HCT116 (cell line): Measurements from ENCODE around the gene YAE1. TPM values are rescaled to one million over a fixed set of nuclear protein-coding genes. Genes with fewer than 3 reads are reported as not detected.

Experiments
- ATAC-seq: fragments of 200-7000 bp; cut with Tn5 transposase; 2 replicates; pipeline ENCODE4 v1.9.1; 2020; ENCODE audit warnings: mild to moderate bottlenecking, moderate library complexity
- BruUV-seq: library from RNA; stranded (reverse); fragments of 400-500 nt; replicated peaks from 2 replicates; lab custom pipeline; 2021; lab: Mats Ljungman, UMichigan
- CTCF ChIA-PET: fragments of 300-600 bp; sonication (Branson Sonifier 250); formaldehyde crosslinking; loops from one replicate; lab custom pipeline; 2021; ENCODE audit warnings: antibody characterized with exemption; lab: Charles Lee
- POLR2A ChIA-PET: fragments of 300-600, 350-600 bp; sonication (Branson Sonifier 250); formaldehyde crosslinking; loops from one replicate; lab custom pipeline; 2021; ENCODE audit warnings: antibody characterized with exemption; lab: Charles Lee
- RAD21 ChIA-PET, 2 experiments: fragments of 300-600 bp; sonication (Branson Sonifier 250); formaldehyde crosslinking; loops; one replicate each; lab custom pipeline; 2023; ENCODE audit warnings: low total read pairs in 2 of 2; ENCODE audit not compliant: uncharacterized antibody in 2 of 2, unreplicated experiment in 2 of 2, low non-redundant PET in 1 of 2; lab: Charles Lee
- DNase-seq: peaks from one replicate; pipeline ENCODE4 v3.0.0-alpha.2; 2010; ENCODE audit warnings: low read depth, low spot score
- H2AFZ ChIP-seq: fragments of 200-600 bp; shearing (Covaris generic), sonication (generic); 2 replicates; pipeline ENCODE4 v1.6.1; 2017; ENCODE audit warnings: low read depth, mixed run types, mixed read lengths, antibody characterized with exemption, low read length; ENCODE audit not compliant: poor library complexity, severe bottlenecking
- H3K27ac ChIP-seq: 2 replicates; pipeline ENCODE4 v1.5.1; 2012; ENCODE audit warnings: low read depth, low read length
- H3K27me3 ChIP-seq: fragments of 200-600 bp; sonication (generic); 2 replicates; pipeline ENCODE4 v1.6.1; 2016; ENCODE audit warnings: mixed run types, low read length, mixed read lengths; ENCODE audit not compliant: insufficient read depth
- H3K36me3 ChIP-seq, 2 experiments: fragments of 200-500 bp in 1 of 2; fragments of 200-600 bp in 1 of 2; sonication (Bioruptor generic) in 1 of 2; sonication (generic) in 1 of 2; 2 replicates each; pipeline versions ENCODE4 v1.5.1 to v1.6.1; 2014 to 2016; ENCODE audit warnings: low read length in 2 of 2, inconsistent platforms in 1 of 2, mixed read lengths in 1 of 2, mixed run types in 1 of 2; ENCODE audit not compliant: insufficient read depth in 2 of 2, control insufficient read depth in 1 of 2
- H3K4me1 ChIP-seq, 2 experiments: fragments of 200-600 bp in 1 of 2; sonication (generic) in 1 of 2; 2 replicates each; pipeline versions ENCODE4 v1.5.1 to v1.6.1; 2012 to 2017; ENCODE audit warnings: low read length in 2 of 2, inconsistent platforms in 1 of 2, mild to moderate bottlenecking in 1 of 2, mixed read lengths in 1 of 2, mixed run types in 1 of 2, moderate library complexity in 1 of 2; ENCODE audit not compliant: insufficient read depth in 2 of 2, control insufficient read depth in 1 of 2
- H3K4me2 ChIP-seq: fragments of 200-600 bp; sonication (generic); 2 replicates; pipeline ENCODE4 v1.6.1; 2017; ENCODE audit warnings: mixed run types, low read length, mixed read lengths
- H3K4me3 ChIP-seq, 2 experiments: fragments of 200-600 bp in 1 of 2; sonication (generic) in 1 of 2; replicated peaks in 1 of 2; 2 replicates each; pipeline ENCODE4 v1.5.1; 2011 to 2016; ENCODE audit warnings: low read length in 2 of 2, control low read depth in 1 of 2, low read depth in 1 of 2, mild to moderate bottlenecking in 1 of 2, mixed read lengths in 1 of 2, mixed run types in 1 of 2
- H3K79me2 ChIP-seq: fragments of 200-600 bp; sonication (generic); 2 replicates; pipeline ENCODE4 v1.6.1; 2017; ENCODE audit warnings: mild to moderate bottlenecking, mixed run types, low read length, moderate library complexity, mixed read lengths; ENCODE audit not compliant: insufficient read depth
- H3K9ac ChIP-seq: fragments of 200-600 bp; sonication (generic); 2 replicates; pipeline ENCODE4 v1.6.1; 2016; ENCODE audit warnings: low read length, mixed read lengths
- H3K9me2 ChIP-seq: fragments of 200-600 bp; sonication (generic), shearing (Covaris generic); 2 replicates; pipeline ENCODE4 v1.6.1; 2017; ENCODE audit warnings: mixed run types, mild to moderate bottlenecking, moderate library complexity; ENCODE audit not compliant: insufficient read depth
- H3K9me3 ChIP-seq, 2 experiments: fragments of 200-500 bp in 1 of 2; fragments of 200-600 bp in 1 of 2; sonication (Bioruptor generic) in 1 of 2; sonication (generic) in 1 of 2; 2 replicates each; pipeline ENCODE4 v1.6.1; 2014 to 2017; ENCODE audit warnings: low read length in 2 of 2, mixed read lengths in 2 of 2, inconsistent platforms in 1 of 2, low read depth in 1 of 2, mild to moderate bottlenecking in 1 of 2, mixed run types in 1 of 2, moderate library complexity in 1 of 2; ENCODE audit not compliant: control insufficient read depth in 1 of 2, insufficient read depth in 1 of 2
- H4K20me1 ChIP-seq: fragments of 200-600 bp; sonication (generic), shearing (Covaris generic); 2 replicates; pipeline ENCODE4 v1.6.1; 2017; ENCODE audit warnings: mixed run types, mild to moderate bottlenecking, moderate library complexity; ENCODE audit not compliant: insufficient read depth
- CBX3 ChIP-seq: IDR thresholded peaks from 2 replicates; pipeline ENCODE4 v1.6.1; 2012; ENCODE audit warnings: low read depth
- EZH2 ChIP-seq: fragments of 200-600 bp; sonication (generic); IDR thresholded peaks from 2 replicates; pipeline ENCODE4 v1.6.1; 2017; ENCODE audit warnings: antibody characterized with exemption, mixed run types
- EZH2phosphoT487 ChIP-seq: fragments of 200-600 bp; IDR thresholded peaks from 2 replicates; pipeline ENCODE4 v1.6.1; 2018; ENCODE audit warnings: antibody characterized with exemption, borderline replicate concordance
- JUND ChIP-seq: IDR thresholded peaks from 2 replicates; pipeline ENCODE4 v1.6.1; 2012
- POLR2A ChIP-seq: IDR thresholded peaks from 2 replicates; pipeline ENCODE4 v1.7.0; 2011; ENCODE audit warnings: borderline replicate concordance; ENCODE audit not compliant: insufficient read depth, insufficient read length; ENCODE audit errors: extremely low read depth
- RAD21 ChIP-seq: IDR thresholded peaks from 2 replicates; pipeline ENCODE4 v1.6.1; 2012; ENCODE audit warnings: low read depth, mild to moderate bottlenecking
- intact Hi-C: fragments of 100-400 bp; cut with micrococcal nuclease; formaldehyde crosslinking; loops from 2 replicates; pipeline ENCODE4 v1.10.0; 2022
- total RNA-seq: library from RNA; stranded (reverse); gene quantifications from one replicate; pipeline ENCODE4 v1.2.1, GENCODE V29; 2021; ENCODE audit not compliant: unreplicated experiment
- TF ChIP-seq, protein P1 (sequence below): IDR thresholded peaks from 2 replicates; pipeline ENCODE4 v1.6.1; 2012
- TF ChIP-seq, protein P2 (sequence below): IDR thresholded peaks from 2 replicates; pipeline ENCODE4 v1.6.1; 2012

Gene YAE1
- total RNA-seq, 1 experiment from 2014 or later, result 16.9 TPM

GRCh38 chr7:39589323-39590111, 23.3 kb downstream of the YAE1 start (continued):
- TF ChIP-seq, protein P1, sequence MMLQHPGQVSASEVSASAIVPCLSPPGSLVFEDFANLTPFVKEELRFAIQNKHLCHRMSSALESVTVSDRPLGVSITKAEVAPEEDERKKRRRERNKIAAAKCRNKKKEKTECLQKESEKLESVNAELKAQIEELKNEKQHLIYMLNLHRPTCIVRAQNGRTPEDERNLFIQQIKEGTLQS, result 0 out of 2 replicates have a peak, but pooled peaks have one; percentile 34
- TF ChIP-seq POLR2A (no peak), RAD21 (no peak), EZH2 (no peak), EZH2phosphoT487 (no peak)
- TF ChIP-seq, all 23 proteins: peak for 12

- ATAC-seq (no peak), DNase-seq (no peak)
- Histone ChIP-seq H3K9ac (no peak overlapping the region), H3K27ac (no peak overlapping the region), H2AFZ (no peak overlapping the region), H3K4me2 (no peak overlapping the region), H3K4me3 (no peak overlapping the region), H3K9me2 (no peaks in the 10 kb centered on the region), H3K79me2 (no peaks in the 10 kb centered on the region), H4K20me1 (no peaks in the 10 kb centered on the region), H3K36me3 (no peaks in the 10 kb centered on the region), H3K27me3 (no peaks in the 10 kb centered on the region), H3K4me1 (peaks cover 15 to 18% of the 10 kb centered on the region in 2 experiments), H3K9me3 (no peaks in the 10 kb centered on the region)
- BruUV-seq, result no TSS peak
- RAD21 ChIA-PET, result no interaction called here
- POLR2A ChIA-PET, result no interaction called here
- intact Hi-C loops, result no loop called here
- CTCF ChIA-PET, result no interaction called here
- TF ChIP-seq CBX3 (no peak), JUND (no peak)
- TF ChIP-seq, protein P2, sequence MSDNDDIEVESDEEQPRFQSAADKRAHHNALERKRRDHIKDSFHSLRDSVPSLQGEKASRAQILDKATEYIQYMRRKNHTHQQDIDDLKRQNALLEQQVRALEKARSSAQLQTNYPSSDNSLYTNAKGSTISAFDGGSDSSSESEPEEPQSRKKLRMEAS, result no peak
These were observed 26.4 kb downstream of the YAE1 start for GRCh38 chr7:39592586-39592985.
